Measurements from ENCODE around the gene TNFRSF13B. TPM values are rescaled to one million over a fixed set of nuclear protein-coding genes. Genes with fewer than 3 reads are reported as not detected.
"Not testable (repeated sequence)": the region's sequence is repeated elsewhere in the genome, so short reads cannot be mapped to it uniquely, and the experiment has no call there.

The TNFRSF13B gene
- total and polyA plus RNA-seq, 12 donors: 0.18 to 0.48 TPM; not detected in 10

GRCh38 chr17:16961792-16962191, 10.1 kb downstream of the TNFRSF13B start:
- Histone ChIP-seq H3K4me3 (no peak overlapping the region), H3K4me1 (replicated peaks in 1 of 2) (no peaks in the 10 kb centered on the region), H3K27me3 (no peaks in the 10 kb centered on the region), H3K36me3 (replicated peaks in 1 of 2) (no peaks in the 10 kb centered on the region), H3K27ac (no peak overlapping the region), H3K9me3 (replicated peaks in 1 of 3) (no peaks in the 10 kb centered on the region)
- peak in 1 of 7 donors; percentile 1 for DNase-seq
- 54 to 63% (median 60%) methylated on average over 3 of the region's 3 CpGs for WGBS, 4 donors
- intact Hi-C loops (cut with DNase I): no loop called here
- TF ChIP-seq CTCF (IDR thresholded peaks at IDR 0.05): no peak
- no peak for TF ChIP-seq POLR2A (IDR thresholded peaks at IDR 0.05)

DNA sequence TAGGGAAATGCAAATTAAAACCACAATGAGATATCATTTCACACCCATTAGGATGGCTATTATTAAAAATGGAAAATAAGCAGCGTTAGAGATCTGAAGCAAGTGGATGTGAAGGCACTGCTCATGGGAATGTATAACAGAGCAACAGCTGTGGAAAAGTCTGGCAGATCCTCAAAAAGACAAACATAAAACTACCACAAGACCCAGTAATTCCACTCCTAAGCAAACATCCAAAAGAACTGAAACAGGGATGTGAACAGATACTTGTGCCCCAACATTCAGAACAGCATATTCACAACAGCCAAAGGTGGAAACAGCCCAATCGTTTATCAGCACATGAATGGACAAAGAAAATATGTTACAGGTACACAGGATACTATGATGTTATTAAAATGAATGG, 10.9 kb downstream of the TNFRSF13B start:
- intact Hi-C loops (cut with DNase I); DNase-seq: not testable (repeated sequence)
- WGBS, 4 donors: 27 to 64% (median 52%) methylated on average over 1 to 2 of the region's 2 CpGs

GRCh38 chr17:16955011-16955410, 16.9 kb downstream of the TNFRSF13B start:
- intact Hi-C loops (cut with DNase I); H3K9me3 ChIP-seq (replicated peaks in 1 of 3); H3K4me1 ChIP-seq (replicated peaks in 1 of 2); H3K27ac ChIP-seq; H3K36me3 ChIP-seq (replicated peaks in 1 of 2); DNase-seq; H3K4me3 ChIP-seq; H3K27me3 ChIP-seq: not testable (repeated sequence)
- WGBS, 4 donors: 45 to 62% (median 53%) methylated on average over 6 of the region's 6 CpGs

More for the DNA sequence above, 10.9 kb downstream of the TNFRSF13B start:
- H3K4me3 ChIP-seq; H3K36me3 ChIP-seq (replicated peaks in 1 of 2); H3K9me3 ChIP-seq (replicated peaks in 1 of 3); H3K27ac ChIP-seq; H3K4me1 ChIP-seq (replicated peaks in 1 of 2); H3K27me3 ChIP-seq: not testable (repeated sequence)

DNA sequence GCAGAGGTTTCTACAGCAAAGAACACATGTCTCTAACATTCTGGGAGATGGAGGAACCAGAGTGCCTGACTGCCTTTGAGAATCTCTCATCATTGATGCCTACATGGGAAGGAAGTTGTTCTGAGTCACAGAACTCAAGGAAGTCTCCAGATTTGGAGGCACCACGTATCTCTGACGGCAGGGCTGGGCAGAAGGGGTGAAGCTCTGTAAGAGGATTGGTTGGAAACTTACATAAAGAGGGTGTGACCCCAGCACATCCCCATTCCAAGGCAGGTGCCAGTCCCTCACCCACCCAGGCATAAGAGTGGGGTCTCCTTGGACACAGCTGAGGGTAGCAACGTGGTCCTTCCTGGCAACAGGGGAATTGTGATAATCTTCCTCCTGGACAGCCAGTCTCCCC, 17.4 kb downstream of the TNFRSF13B start:
- Histone ChIP-seq H3K4me3 (no peak overlapping the region), H3K27ac (no peak overlapping the region), H3K9me3 (replicated peaks in 1 of 3) (no peaks in the 10 kb centered on the region), H3K4me1 (replicated peaks in 1 of 2) (no peaks in the 10 kb centered on the region), H3K36me3 (replicated peaks in 1 of 2) (no peaks in the 10 kb centered on the region), H3K27me3 (peaks cover 9% of the 10 kb centered on the region)
- no peak for TF ChIP-seq CTCF (IDR thresholded peaks at IDR 0.05)
- no peak for TF ChIP-seq POLR2A (IDR thresholded peaks at IDR 0.05)
- WGBS, 4 donors: 42 to 71% (median 48%) methylated on average over 3 of the region's 3 CpGs
- intact Hi-C loops (cut with DNase I): no loop called here
- DNase-seq: no peak

DNA sequence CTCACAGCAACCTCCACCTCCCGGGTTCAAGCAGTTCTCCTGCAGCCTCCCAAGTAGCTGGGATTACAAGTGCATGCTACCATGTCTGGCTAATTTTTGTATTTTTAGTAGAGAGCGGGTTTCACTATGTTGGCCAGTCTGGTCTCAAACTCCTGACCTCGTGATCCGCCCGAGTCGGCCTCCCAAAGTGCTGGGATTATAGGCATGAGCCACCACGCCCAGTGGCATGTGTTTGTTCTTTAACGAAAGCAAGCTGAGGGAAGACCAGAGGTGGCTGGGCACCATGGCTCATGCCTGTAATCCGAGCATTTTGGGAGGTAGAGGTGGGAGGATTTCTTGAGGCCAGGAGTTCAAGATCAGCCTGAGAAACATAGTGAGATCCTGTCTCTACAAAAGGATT, 18.1 kb downstream of the TNFRSF13B start:
- intact Hi-C loops (cut with DNase I): no loop called here

More for the DNA sequence above, 18.1 kb downstream of the TNFRSF13B start:
- WGBS, 4 donors: 68 to 85% (median 76%) methylated on average over 9 of the region's 9 CpGs
- H3K36me3 ChIP-seq (replicated peaks in 1 of 2): no peaks in the 10 kb centered on the region
- no peaks in the 10 kb centered on the region for H3K4me1 ChIP-seq (replicated peaks in 1 of 2)
- H3K27ac ChIP-seq: no peak overlapping the region
- no peak overlapping the region for H3K4me3 ChIP-seq
- DNase-seq: no peak
- peaks cover 9% of the 10 kb centered on the region for H3K27me3 ChIP-seq
- H3K9me3 ChIP-seq (replicated peaks in 1 of 3): peaks cover 0 to 4% (median 0%) of the 10 kb centered on the region in 3 donors
- no peak for TF ChIP-seq POLR2A (IDR thresholded peaks at IDR 0.05)
- TF ChIP-seq CTCF (IDR thresholded peaks at IDR 0.05): no peak
